ENCODE results near the gene ARSB. TPM values are rescaled to one million over a fixed set of nuclear protein-coding genes. Genes with fewer than 3 reads are reported as not detected.

Gene ARSB
- total and polyA plus RNA-seq, 10 of the 15 experiments (the other 5 are each of a cell fraction or from before 2014, with no cell fraction given), result 1.2 to 8.2 (median 6.1) TPM

- Histone ChIP-seq H3K9ac (ENCODE audit: control insufficient read depth, insufficient read depth, low read length) (no peak overlapping the region), H2AFZ (ENCODE audit: control insufficient read depth, low read depth, low read length) (no peak overlapping the region), H3K79me2 (ENCODE audit: control insufficient read depth, insufficient read depth, low read length) (no peaks in the 10 kb centered on the region), H3K4me2 (ENCODE audit: control insufficient read depth, insufficient read depth) (no peak overlapping the region), H3K27ac (ENCODE audit: control insufficient read depth, insufficient read depth) (no peak overlapping the region), H3K4me3 (no peak overlapping the region), H4K20me1 (ENCODE audit: control insufficient read depth, insufficient read depth) (no peaks in the 10 kb centered on the region), H3K27me3 (replicated peaks in 1 of 2; ENCODE audit: control insufficient read depth in 2 of 2, insufficient read depth in 2 of 2, low read length in 1 of 2) (no peaks in the 10 kb centered on the region), H3K9me3 (replicated peaks; ENCODE audit: control insufficient read depth, insufficient read depth, low read length) (no peaks in the 10 kb centered on the region; the same call in 1 of the 3 replicates), H3K36me3 (ENCODE audit: control insufficient read depth in 2 of 2, insufficient read depth in 2 of 2, low read length in 1 of 2) (no peaks in the 10 kb centered on the region), H3K4me1 (ENCODE audit: control insufficient read depth, insufficient read depth, low read length) (peaks cover 32% of the 10 kb centered on the region)
- SMC1A ChIA-PET (ENCODE audit: uncharacterized antibody, unreplicated experiment), result interaction anchor here (0.7 to 6.8 kb wide), 8 partner anchors 10 to 230 kb away, joined by 3 to 143 read pairs (median 5); no protein-coding TSS in a partner anchor
- no peak for DNase-seq (ENCODE audit: low read depth, low spot score)
- POLR2A ChIA-PET, result no interaction called here
- no peak for ATAC-seq
- intact Hi-C loops (cut with micrococcal nuclease; ENCODE audit: unreplicated experiment) (no loop called here), in situ Hi-C loops (cut with MboI) (no loop called here)
- RAD21 ChIA-PET (ENCODE audit: unreplicated experiment), result interaction anchor here (1.0 to 1.5 kb wide), 4 partner anchors 20 to 80 kb away, joined by 3 to 4 read pairs (median 3); no protein-coding TSS in a partner anchor
- no peak for FAIRE-seq
- TF ChIP-seq POLR2A (IDR thresholded peaks at IDR 0.05; ENCODE audit: low read depth, low read length) (no peak), E4F1 (IDR thresholded peaks at IDR 0.05; ENCODE audit: borderline replicate concordance, partially characterized antibody) (no peak), PAX8 (IDR thresholded peaks at IDR 0.05) (no peak), BACH1 (IDR thresholded peaks at IDR 0.05; ENCODE audit: borderline replicate concordance) (no peak), NR2C1 (IDR thresholded peaks at IDR 0.05) (no peak), CREM (IDR thresholded peaks at IDR 0.05; ENCODE audit: low read depth) (no peak), CTCF (IDR thresholded peaks at IDR 0.05 in 2 of 3, conservative IDR thresholded peaks at IDR 0.05 in 1 of 3; ENCODE audit: control insufficient read depth in 2 of 3, extremely low read depth in 1 of 3, insufficient read depth in 1 of 3, low read depth in 3 of 3, low read length in 3 of 3) (no peak), JUND (IDR thresholded peaks at IDR 0.05; ENCODE audit: low read depth, low read length) (no peak), STAT1 (conservative IDR thresholded peaks at IDR 0.05) (no peak), RELA (IDR thresholded peaks at IDR 0.05; ENCODE audit: borderline replicate concordance, partially characterized antibody) (no peak), SMARCA5 (IDR thresholded peaks at IDR 0.05) (no peak)
- no TSS peak for BruUV-seq (replicated peaks)
- WGBS (ENCODE audit: insufficient coverage, insufficient replicate concordance, low lambda C conversion rate, missing lambda C conversion rate), result 100% methylated on average over 2 of the region's 2 CpGs
- CTCF ChIA-PET, result interaction anchor here (0.8 to 9.1 kb wide), 6 partner anchors 59 to 366 kb away, joined by 3 to 268 read pairs (median 6); no protein-coding TSS in a partner anchor
Observed at GRCh38 chr5:78903353-78903752, 81.8 kb downstream of the ARSB start.

Measured in GM12878 (cell line).